GM19452 (cell line): ENCODE data around the gene ARRDC3.

Experiments used
- ATAC-seq: cut with Tn5 transposase; IDR thresholded peaks from one replicate; pipeline ENCODE4 v1.9.1; 2021; ENCODE audit not compliant: unreplicated experiment

The ARRDC3 gene

GRCh38 chr5:91384671-91385430, 1.7 kb upstream of the ARRDC3 start:
- ATAC-seq, result peak; percentile 9

GRCh38 chr5:91383956-91384300, 811 bp upstream of the ARRDC3 start:
- ATAC-seq, result no peak

- ATAC-seq, result no peak
Measured at GRCh38 chr5:91382530-91383026, 539 bp downstream of the ARRDC3 start.

GRCh38 chr5:91381774-91382359, 1.2 kb downstream of the ARRDC3 start:
- ATAC-seq, result peak; percentile 9

- ATAC-seq, result no peak
Measured at GRCh38 chr5:91381239-91381773, 1.8 kb downstream of the ARRDC3 start.

DNA sequence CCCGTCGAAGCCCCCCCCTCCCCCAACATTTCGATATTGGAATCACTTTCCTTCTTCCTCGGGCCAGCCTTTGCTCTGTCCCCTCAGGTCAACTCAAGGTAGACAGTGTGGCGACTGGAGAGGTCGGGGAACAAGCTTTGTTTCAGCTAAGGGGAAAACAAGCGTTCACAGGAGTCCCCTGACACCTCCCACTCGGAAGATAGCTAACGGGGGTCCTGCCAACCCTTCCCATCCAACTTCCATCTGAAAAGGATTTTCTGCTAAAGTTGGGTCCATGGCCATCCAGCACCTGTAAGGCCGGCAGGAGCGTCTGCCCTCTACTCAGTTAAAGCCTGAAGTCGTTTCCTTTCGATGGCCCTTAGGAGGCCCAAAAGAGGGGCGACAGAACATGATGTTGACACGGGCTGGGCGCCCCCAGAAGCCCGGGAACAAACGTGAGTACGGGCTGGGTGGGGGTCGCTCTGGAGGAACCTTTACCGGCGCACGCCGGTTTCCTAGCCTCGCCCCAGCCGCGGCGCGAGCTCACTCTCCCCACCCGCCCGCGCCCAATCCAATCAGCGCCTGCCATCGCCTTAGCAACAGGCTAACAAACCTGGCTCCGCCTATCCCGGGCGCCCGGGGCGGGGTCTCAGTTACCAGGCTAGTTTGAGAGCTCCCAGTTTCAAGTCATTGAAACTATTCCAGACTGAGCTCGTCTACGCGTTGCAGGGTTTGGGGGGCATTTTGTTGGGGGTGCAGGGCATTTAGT, 2.5 kb downstream of the ARRDC3 start:
- ATAC-seq, result peak; percentile 49

- peak; percentile 56 for ATAC-seq
Measured at GRCh38 chr5:91379914-91380490, 3.1 kb downstream of the ARRDC3 start.

GRCh38 chr5:91379246-91379913, 3.7 kb downstream of the ARRDC3 start:
- no peak for ATAC-seq

DNA sequence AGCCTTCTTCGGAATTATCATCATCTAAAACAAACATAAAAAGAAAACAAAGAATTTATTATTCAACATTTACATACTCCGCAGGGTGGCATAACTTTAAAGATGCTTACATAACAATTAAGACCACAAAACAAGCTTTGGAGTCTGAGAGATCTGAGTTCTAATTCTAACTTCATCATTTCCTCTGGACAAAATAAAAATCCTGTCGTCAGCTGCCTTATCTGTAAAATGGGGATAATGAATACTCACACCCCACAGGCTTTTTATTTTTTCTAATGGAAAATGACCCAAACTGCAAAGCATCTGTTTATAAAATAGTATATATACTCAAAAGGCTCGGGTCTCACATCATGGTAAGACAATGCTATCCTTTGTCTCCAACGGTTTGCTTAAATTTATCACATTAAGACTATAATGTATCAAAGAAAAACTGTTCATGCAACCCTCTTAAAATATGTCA, 4.3 kb downstream of the ARRDC3 start:
- no peak for ATAC-seq

DNA sequence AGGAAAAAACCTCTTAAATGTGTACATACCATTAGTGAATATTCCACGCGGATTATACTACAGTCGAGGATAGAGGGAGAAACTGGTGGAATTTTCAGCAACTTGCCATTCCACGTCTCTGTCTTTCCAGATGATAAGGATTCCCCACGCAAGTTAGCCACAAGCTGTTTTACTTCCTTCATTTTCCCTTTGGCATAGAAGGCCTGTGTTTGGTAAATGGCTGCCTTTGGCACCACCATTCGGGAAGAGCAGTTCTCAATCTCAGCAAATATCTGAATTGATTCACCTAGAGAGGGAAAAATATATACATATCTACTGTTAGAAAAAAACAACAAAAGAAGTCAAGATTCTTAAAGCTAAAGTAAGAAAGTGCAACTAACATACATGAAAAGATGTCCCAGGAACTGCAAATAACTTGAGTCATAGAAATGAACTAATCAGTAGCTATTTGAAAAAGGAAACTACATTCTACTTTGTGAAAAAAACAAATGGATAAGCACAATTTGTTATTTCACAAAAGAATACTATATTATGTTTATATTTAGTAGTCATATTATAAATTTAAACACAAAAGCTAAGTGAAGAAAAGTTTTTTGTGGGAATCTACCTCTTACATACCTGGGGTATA, 8.1 kb downstream of the ARRDC3 start:
- ATAC-seq, result no peak

DNA sequence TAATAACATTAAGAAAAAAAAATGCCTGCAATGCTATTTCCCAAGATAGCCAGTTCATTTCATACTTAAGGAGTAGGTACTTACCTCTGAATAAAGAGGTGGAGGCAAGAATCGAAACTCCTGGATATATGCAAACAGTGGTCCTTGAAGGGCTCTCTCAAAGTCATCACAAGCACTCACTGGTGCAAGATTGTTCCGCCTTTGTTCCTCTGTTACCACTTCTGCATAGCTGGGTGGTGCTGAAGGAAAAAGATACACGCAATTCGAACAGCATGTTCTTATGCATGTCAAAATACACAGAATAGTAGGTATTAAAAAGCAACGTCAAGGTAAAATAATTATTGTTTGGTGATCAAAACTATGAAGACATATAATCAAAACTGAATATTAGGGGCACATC, 9.5 kb downstream of the ARRDC3 start:
- no peak for ATAC-seq

GRCh38 chr5:91373006-91373405, 10.1 kb downstream of the ARRDC3 start:
- no peak for ATAC-seq

GRCh38 chr5:91369480-91369879, 13.6 kb downstream of the ARRDC3 start:
- no peak for ATAC-seq

DNA sequence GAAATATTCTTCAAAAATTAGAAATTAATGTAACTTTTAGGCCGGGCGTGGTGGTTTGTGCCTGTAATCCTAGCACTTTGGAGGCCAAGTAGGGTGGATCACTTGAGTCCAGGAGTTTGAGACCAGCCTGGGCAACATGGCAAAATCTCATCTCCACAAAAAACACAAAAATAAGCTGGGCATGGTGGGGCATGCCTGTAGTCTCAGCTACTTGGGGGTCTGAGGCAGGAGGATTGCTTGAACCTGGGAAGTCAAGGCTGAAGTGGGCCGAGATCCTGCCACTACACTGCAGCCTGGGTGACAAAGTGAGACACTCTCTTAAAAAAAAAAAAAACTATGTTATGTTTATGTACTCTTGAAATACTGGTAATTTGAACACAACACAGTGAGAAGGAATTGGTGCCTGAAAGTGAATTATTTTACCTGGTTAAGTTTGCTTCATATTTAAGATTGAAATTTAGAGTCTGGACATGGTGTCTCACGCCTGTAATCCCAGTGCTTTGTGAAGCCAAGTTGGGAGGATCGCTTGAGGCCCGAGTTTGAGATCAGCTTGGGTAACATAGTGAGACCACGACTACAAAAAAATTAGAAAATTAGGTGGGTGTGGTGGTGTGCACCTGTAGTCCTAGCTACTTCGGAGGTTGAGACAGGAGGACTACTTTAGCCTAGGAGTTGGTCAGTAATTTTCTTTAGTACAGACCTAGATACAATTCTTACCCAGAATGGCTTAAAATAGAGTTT, 15.0 kb downstream of the ARRDC3 start:
- no peak for ATAC-seq

DNA sequence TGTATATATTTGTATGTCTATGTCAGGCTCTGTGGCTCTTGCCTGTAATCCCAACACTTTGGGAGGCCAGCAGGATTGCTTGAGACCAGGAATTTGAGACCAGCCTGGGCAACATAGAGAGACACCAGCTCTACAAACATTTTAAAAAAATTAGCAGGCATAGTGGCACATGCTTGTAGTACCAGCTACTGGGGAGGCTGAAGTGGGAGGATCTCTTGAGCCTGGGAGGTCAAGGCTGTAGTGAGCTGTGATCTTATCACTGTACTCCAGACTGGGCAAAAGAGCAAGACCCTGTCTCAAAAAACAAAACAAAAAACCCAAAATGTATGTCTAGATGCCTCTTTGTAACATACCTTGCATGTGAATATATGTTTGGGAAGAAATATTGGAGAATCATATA, 15.8 kb downstream of the ARRDC3 start:
- no peak for ATAC-seq

DNA sequence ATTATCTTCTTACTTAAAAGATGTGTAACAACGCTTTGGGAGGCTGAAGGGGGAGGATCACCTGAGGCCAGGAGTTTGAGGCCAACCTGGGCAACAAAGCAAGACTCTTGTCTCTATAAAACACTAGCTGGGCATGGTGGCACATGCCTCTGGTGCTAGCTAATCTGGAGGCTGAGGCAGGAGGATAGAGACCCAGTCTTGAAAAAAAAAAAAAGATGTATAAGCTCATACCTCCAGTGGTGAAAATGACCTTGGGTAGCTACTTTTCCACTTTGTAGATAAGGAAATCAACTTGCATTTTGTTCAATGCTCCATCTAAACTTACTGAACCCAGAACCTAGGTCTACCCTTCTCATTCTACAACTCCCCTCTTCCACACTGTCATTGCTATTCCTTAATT, 16.6 kb downstream of the ARRDC3 start:
- ATAC-seq, result no peak

- ATAC-seq, result no peak
Measured at GRCh38 chr5:91365498-91365897, 17.6 kb downstream of the ARRDC3 start.

GRCh38 chr5:91362935-91363334, 20.2 kb downstream of the ARRDC3 start:
- ATAC-seq, result no peak

- no peak for ATAC-seq
Measured at GRCh38 chr5:91361790-91362189, 21.3 kb downstream of the ARRDC3 start.
